ENCODE results near the gene CYFIP1.

Gene CYFIP1

GRCh38 chr15:22950256-22950990, 29.7 kb downstream of the CYFIP1 start:
- no peaks in the 10 kb centered on the region for H3K36me3 Mint-ChIP-seq (ENCODE audit: low read depth)
- DNase-seq (ENCODE audit: low spot score) = no peak
- H3K4me1 Mint-ChIP-seq (ENCODE audit: low read depth) = peaks cover 4% of the 10 kb centered on the region
- H3K27me3 Mint-ChIP-seq (ENCODE audit: low read depth) = no peaks in the 10 kb centered on the region
- H3K9me3 Mint-ChIP-seq = no peaks in the 10 kb centered on the region
- no peak overlapping the region for H3K4me3 Mint-ChIP-seq
- H3K27ac Mint-ChIP-seq = no peak overlapping the region

DNA sequence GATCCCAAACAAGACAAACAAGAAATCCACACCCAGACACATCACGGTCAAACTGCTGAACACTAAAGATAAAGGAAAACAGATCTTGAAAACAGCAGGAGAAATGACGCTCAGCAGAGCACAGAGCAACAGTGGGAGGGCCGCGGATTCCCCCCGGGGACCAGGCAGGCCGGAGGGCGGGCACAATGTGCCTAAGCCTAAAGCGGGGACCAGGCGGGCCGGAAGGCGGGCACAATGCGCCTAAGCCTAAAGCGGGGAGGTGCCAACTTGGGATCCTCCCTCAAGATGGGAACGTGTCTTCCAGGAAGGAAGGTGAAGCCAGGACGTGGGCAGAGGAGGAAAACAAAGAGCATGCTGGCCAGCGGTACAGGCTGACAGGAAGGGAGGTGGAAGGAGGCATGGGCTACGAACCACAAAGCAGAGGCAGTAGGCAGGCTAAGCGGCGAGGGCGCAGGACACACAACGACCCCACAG, 31.1 kb downstream of the CYFIP1 start:
- H3K4me1 Mint-ChIP-seq (ENCODE audit: low read depth) = peaks cover 4% of the 10 kb centered on the region
- H3K27me3 Mint-ChIP-seq (ENCODE audit: low read depth) = no peaks in the 10 kb centered on the region
- H3K9me3 Mint-ChIP-seq = no peaks in the 10 kb centered on the region
- no peaks in the 10 kb centered on the region for H3K36me3 Mint-ChIP-seq (ENCODE audit: low read depth)
- peak overlapping the region; percentile 1 for H3K4me3 Mint-ChIP-seq
- H3K27ac Mint-ChIP-seq = no peak overlapping the region
- DNase-seq (ENCODE audit: low spot score) = no peak

GRCh38 chr15:22948056-22948455, 32.1 kb downstream of the CYFIP1 start:
- Mint-ChIP-seq H3K27me3 (ENCODE audit: low read depth) (no peaks in the 10 kb centered on the region), H3K4me1 (ENCODE audit: low read depth) (peaks cover 4% of the 10 kb centered on the region), H3K9me3 (no peaks in the 10 kb centered on the region), H3K36me3 (ENCODE audit: low read depth) (peaks cover 1% of the 10 kb centered on the region), H3K4me3 (no peak overlapping the region), H3K27ac (no peak overlapping the region)
- no peak for DNase-seq (ENCODE audit: low spot score)

- DNase-seq (ENCODE audit: low spot score) = no peak
- Mint-ChIP-seq H3K27me3 (ENCODE audit: low read depth) (no peaks in the 10 kb centered on the region), H3K4me3 (no peak overlapping the region), H3K9me3 (no peaks in the 10 kb centered on the region), H3K4me1 (ENCODE audit: low read depth) (peaks cover 4% of the 10 kb centered on the region), H3K36me3 (ENCODE audit: low read depth) (peaks cover 1% of the 10 kb centered on the region), H3K27ac (no peak overlapping the region)
Observed at GRCh38 chr15:22947101-22948000, 32.8 kb downstream of the CYFIP1 start.

DNA sequence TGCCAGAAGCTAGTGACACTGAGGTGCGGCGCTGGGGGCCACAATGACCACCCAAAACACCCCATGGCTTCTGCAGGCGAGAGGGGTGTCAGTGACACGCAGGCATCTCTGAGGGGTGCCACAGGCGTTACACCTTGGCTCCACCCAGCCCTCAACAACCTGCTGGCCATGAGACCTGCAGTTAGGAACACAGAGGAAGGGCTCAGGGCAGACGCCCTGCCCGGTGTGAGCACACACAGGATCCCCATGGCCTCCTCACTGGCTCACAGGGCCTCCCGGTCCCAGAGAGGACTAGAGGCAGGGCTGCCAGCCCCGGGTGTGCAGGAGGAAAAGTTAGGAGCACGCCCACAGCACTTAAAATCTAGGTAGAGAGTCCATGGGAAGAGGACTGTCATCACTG, 35.1 kb downstream of the CYFIP1 start:
- Mint-ChIP-seq H3K4me3 (no peak overlapping the region), H3K36me3 (ENCODE audit: low read depth) (peaks cover 1% of the 10 kb centered on the region), H3K4me1 (ENCODE audit: low read depth) (peaks cover 4% of the 10 kb centered on the region), H3K27ac (no peak overlapping the region), H3K9me3 (no peaks in the 10 kb centered on the region), H3K27me3 (ENCODE audit: low read depth) (no peaks in the 10 kb centered on the region)
- DNase-seq (ENCODE audit: low spot score) = no peak

DNA sequence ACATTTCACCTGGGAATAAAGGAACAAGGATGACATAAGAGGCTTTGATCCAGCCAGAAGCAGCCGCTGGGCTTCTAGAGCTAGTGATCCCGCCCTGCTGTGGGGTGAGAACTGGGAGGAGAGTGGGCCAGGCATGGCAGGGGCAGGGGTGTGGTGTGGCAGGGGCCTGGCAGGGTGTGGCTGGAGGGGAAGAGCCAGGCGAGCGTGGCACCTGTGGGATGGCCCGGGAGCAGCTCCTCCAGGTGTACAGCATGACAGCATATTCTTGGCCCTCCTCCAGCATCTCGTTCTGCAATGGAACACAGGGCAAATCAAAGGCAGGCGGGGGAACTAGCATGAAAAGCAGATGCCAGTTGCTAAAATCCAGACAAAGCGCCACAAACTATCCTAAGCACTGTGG, 35.5 kb downstream of the CYFIP1 start:
- Mint-ChIP-seq H3K27ac (no peak overlapping the region), H3K4me3 (no peak overlapping the region), H3K27me3 (ENCODE audit: low read depth) (no peaks in the 10 kb centered on the region), H3K4me1 (ENCODE audit: low read depth) (peaks cover 4% of the 10 kb centered on the region), H3K9me3 (no peaks in the 10 kb centered on the region), H3K36me3 (ENCODE audit: low read depth) (peaks cover 1% of the 10 kb centered on the region)
- no peak for DNase-seq (ENCODE audit: low spot score)

GRCh38 chr15:22942877-22943276, 37.3 kb downstream of the CYFIP1 start:
- H3K9me3 Mint-ChIP-seq = no peaks in the 10 kb centered on the region
- no peaks in the 10 kb centered on the region for H3K27me3 Mint-ChIP-seq (ENCODE audit: low read depth)
- no peak for DNase-seq (ENCODE audit: low spot score)
- H3K4me3 Mint-ChIP-seq = no peak overlapping the region
- peaks cover 1% of the 10 kb centered on the region for H3K36me3 Mint-ChIP-seq (ENCODE audit: low read depth)
- no peaks in the 10 kb centered on the region for H3K4me1 Mint-ChIP-seq (ENCODE audit: low read depth)
- no peak overlapping the region for H3K27ac Mint-ChIP-seq

DNA sequence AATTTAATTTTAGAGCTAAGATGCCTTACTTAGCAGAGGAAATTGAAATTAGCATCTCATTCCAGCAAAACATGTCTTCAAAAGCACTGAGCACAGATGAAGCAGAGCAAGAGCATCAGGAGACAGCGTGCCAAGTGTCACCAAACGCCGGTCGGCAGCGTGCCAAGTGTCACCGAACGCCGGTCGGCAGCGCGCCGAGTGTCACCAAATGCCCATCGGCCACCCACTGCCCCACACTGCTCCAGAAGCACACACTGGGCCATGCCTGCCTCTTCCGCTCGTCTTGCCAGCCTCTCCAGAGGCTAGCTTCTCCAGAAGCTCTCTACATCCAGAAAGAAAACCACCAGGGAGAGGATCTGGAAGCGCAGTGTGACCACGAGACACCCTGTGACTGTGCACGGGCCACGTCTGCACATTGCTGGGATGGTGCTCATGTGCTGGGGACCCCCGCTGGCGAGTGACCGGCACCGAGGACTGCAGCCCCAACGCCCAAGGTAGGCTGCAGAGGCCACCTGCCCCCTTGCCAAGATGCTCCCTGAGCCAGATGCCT, 37.8 kb downstream of the CYFIP1 start:
- Mint-ChIP-seq H3K27ac (no peak overlapping the region), H3K4me1 (ENCODE audit: low read depth) (no peaks in the 10 kb centered on the region), H3K4me3 (no peak overlapping the region), H3K9me3 (no peaks in the 10 kb centered on the region), H3K36me3 (ENCODE audit: low read depth) (peaks cover 1% of the 10 kb centered on the region), H3K27me3 (ENCODE audit: low read depth) (no peaks in the 10 kb centered on the region)
- DNase-seq (ENCODE audit: low spot score) = no peak

DNA sequence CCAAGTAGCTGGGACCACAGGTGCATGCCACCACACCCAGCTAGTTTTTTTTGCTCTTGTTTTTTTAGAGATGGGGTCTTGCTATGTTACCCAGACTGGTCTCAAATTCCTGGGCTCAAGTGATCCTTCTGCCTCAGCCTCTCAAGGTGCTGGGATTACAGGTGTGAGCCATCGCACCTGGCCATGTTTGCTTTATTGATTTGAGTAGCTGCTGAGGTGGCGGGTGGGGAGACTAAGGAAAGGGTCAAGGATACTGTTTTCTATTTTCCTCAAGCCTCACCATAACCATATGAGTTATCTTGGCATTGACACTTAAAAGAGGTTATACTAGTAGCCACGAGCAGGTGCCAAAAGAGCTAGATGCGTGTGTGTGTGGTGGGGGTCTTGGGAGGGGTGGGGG, 39.0 kb downstream of the CYFIP1 start:
- no peak for DNase-seq (ENCODE audit: low spot score)
- Mint-ChIP-seq H3K4me3 (no peak overlapping the region), H3K36me3 (ENCODE audit: low read depth) (peaks cover 1% of the 10 kb centered on the region), H3K27ac (no peak overlapping the region), H3K4me1 (ENCODE audit: low read depth) (peaks cover 5% of the 10 kb centered on the region), H3K27me3 (ENCODE audit: low read depth) (no peaks in the 10 kb centered on the region), H3K9me3 (no peaks in the 10 kb centered on the region)

- Mint-ChIP-seq H3K4me1 (ENCODE audit: low read depth) (peaks cover 7% of the 10 kb centered on the region), H3K4me3 (no peak overlapping the region), H3K27me3 (ENCODE audit: low read depth) (no peaks in the 10 kb centered on the region), H3K27ac (no peak overlapping the region), H3K9me3 (no peaks in the 10 kb centered on the region), H3K36me3 (ENCODE audit: low read depth) (peaks cover 1% of the 10 kb centered on the region)
- no peak for DNase-seq (ENCODE audit: low spot score)
Observed at GRCh38 chr15:22939652-22940061, 40.5 kb downstream of the CYFIP1 start.

GRCh38 chr15:22939051-22939450, 41.1 kb downstream of the CYFIP1 start:
- Mint-ChIP-seq H3K36me3 (ENCODE audit: low read depth) (peaks cover 1% of the 10 kb centered on the region), H3K4me3 (no peak overlapping the region), H3K27me3 (ENCODE audit: low read depth) (no peaks in the 10 kb centered on the region), H3K9me3 (no peaks in the 10 kb centered on the region), H3K27ac (no peak overlapping the region), H3K4me1 (ENCODE audit: low read depth) (peaks cover 7% of the 10 kb centered on the region)
- no peak for DNase-seq (ENCODE audit: low spot score)

DNA sequence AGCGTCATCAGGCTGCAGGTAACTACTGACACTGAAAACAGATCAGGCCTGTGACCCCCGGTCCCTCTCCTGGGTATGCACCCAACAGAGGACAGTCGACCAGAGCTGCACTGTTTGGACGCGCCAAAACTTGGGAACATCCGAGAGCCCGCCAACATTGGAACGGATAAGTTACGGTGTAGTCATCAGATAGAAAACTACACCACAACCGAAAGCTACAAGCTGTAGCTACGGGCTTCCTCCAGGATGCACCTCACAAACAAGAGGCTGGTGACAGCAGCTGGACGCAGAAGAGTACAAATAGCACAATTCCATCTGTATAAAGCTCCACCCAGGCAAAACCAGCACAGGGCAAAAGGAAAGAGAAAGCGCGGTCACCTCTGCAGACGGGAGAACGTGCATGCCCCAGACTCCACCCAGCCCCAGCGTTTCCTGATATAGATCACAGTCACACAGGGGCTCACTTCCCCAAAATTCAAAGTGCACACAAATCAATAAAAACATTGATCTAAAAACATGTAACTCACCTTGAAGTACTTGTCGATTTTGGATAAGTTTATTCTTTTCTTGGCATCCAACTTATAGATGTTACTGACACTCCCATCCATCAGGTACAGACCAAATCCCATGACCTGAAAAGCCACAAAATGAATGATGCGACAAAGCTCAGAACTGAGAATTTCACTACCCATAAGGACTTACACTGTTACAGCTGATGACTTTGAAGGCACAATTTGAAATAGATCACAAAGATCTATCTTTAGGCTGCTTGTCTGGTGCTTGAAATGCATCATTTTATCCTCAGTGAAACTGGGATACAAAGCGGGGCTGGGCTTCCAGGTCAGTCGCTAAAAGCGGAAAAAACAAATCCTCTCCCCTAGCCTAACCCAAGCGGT, 43.3 kb downstream of the CYFIP1 start:
- Mint-ChIP-seq H3K27ac (no peak overlapping the region), H3K36me3 (ENCODE audit: low read depth) (no peaks in the 10 kb centered on the region), H3K4me3 (no peak overlapping the region), H3K27me3 (ENCODE audit: low read depth) (no peaks in the 10 kb centered on the region), H3K4me1 (ENCODE audit: low read depth) (peaks cover 7% of the 10 kb centered on the region), H3K9me3 (no peaks in the 10 kb centered on the region)
- DNase-seq (ENCODE audit: low spot score) = no peak

DNA sequence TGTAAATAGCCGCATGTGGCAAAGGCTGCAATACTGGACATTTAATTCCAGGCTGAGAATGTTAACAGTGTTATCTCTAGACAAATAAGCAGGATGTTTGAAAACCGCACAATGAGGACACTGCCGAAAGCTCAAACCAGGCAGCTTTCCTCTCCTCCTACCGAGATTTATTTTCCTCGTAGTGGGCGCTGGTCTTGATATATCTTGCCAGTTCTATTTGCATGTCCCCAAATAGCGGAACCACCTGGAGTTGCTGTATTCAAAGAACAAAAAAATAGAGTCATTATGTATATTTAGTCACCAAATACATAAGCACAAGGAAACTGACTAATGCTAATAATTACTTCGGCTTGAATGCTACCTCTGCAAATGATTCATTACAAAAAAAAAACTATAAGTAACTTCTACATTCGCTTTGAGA, 46.5 kb downstream of the CYFIP1 start:
- no peak overlapping the region for H3K4me3 Mint-ChIP-seq
- H3K27ac Mint-ChIP-seq = no peak overlapping the region
- H3K27me3 Mint-ChIP-seq (ENCODE audit: low read depth) = no peaks in the 10 kb centered on the region
- no peaks in the 10 kb centered on the region for H3K9me3 Mint-ChIP-seq
- DNase-seq (ENCODE audit: low spot score) = no peak
- H3K36me3 Mint-ChIP-seq (ENCODE audit: low read depth) = no peaks in the 10 kb centered on the region
- H3K4me1 Mint-ChIP-seq (ENCODE audit: low read depth) = peaks cover 7% of the 10 kb centered on the region

All from T-helper 2 cell treated with Interferon-gamma antibody and Interleukin-4, amounts not matched to agents 5 μg/mL and 100 μg/mL, for 36 hours (primary cell).